Measurements from ENCODE around the gene JAM3. TPM values are rescaled to one million over a fixed set of nuclear protein-coding genes. Genes with fewer than 3 reads are reported as not detected.

Gene JAM3
- polyA plus RNA-seq, 1 donor from 2014 or later = 46.1 TPM

DNA sequence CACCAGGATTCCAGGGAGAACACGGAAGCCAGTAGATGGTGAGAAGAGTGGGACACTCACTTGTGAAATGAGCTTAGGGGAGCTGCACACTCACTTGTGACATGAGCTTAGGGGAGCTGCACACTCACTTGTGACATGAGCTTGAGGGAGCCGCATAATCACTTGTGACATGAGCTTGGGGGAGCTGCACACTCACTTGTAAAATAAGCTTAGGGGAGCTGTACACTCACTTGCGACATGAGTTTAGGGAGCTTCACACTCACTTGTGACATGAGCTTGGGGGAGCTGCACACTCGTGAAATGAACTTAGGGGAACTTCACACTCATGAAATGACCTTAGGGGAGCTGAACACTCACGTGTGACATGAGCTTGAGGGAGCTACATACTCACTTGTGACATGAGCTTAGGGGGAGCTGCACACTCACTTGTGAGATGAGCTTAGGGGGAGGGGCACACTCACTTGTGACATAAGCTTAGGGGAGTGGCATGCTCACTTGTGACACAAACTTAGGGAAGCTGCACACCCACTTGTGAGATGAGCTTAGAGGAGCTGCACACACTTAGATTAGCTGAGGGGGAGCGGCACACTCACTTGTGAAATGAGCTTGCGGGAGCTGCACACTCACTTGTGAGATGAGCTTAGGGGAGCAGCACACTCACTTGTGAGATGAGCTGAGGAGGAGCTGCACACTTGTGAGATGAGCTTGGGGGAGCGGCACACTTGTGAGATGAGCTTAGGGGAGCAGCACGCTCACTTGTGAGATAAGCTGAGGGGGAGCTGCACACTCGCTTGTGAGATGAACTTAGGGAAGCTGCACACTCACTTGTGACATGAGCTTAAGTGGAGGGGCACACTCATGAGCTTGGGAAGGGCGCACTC, 95.9 kb downstream of the JAM3 start:
- no peaks in the 10 kb centered on the region for H3K9me2 ChIP-seq (ENCODE audit: insufficient read depth, low read length)
- H3F3A ChIP-seq (ENCODE audit: insufficient read depth, low read length, poor library complexity, severe bottlenecking) = no peaks in the 10 kb centered on the region
- TF ChIP-seq, protein P1, sequence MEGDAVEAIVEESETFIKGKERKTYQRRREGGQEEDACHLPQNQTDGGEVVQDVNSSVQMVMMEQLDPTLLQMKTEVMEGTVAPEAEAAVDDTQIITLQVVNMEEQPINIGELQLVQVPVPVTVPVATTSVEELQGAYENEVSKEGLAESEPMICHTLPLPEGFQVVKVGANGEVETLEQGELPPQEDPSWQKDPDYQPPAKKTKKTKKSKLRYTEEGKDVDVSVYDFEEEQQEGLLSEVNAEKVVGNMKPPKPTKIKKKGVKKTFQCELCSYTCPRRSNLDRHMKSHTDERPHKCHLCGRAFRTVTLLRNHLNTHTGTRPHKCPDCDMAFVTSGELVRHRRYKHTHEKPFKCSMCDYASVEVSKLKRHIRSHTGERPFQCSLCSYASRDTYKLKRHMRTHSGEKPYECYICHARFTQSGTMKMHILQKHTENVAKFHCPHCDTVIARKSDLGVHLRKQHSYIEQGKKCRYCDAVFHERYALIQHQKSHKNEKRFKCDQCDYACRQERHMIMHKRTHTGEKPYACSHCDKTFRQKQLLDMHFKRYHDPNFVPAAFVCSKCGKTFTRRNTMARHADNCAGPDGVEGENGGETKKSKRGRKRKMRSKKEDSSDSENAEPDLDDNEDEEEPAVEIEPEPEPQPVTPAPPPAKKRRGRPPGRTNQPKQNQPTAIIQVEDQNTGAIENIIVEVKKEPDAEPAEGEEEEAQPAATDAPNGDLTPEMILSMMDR (IDR thresholded peaks at IDR 0.05; ENCODE audit: poor library complexity, severe bottlenecking) = no peak
- TF ChIP-seq EP300 (conservative IDR thresholded peaks at IDR 0.05; ENCODE audit: poor library complexity, severe bottlenecking) = no peak
- TF ChIP-seq REST (IDR thresholded peaks at IDR 0.05; ENCODE audit: borderline replicate concordance) = no peak
- TF ChIP-seq SMC3 (conservative IDR thresholded peaks at IDR 0.05; ENCODE audit: poor library complexity) = no peak
- no peak for TF ChIP-seq EZH2 (IDR thresholded peaks at IDR 0.05; ENCODE audit: borderline replicate concordance, insufficient read depth, low read length, poor library complexity, severe bottlenecking)
- TF ChIP-seq POLR2AphosphoS5 (IDR thresholded peaks at IDR 0.05) = no peak
- no peak for TF ChIP-seq TAF1 (IDR thresholded peaks at IDR 0.05; ENCODE audit: low read depth)
- no peak for TF ChIP-seq MXI1 (conservative IDR thresholded peaks at IDR 0.05; ENCODE audit: poor library complexity, severe bottlenecking)
- TF ChIP-seq RAD21 (conservative IDR thresholded peaks at IDR 0.05) = no peak
- peaks cover 10% of the 10 kb centered on the region for H3K9me3 ChIP-seq (ENCODE audit: low read length)
- H3K4me2 ChIP-seq (ENCODE audit: low read length) = no peak overlapping the region
- H3K4me3 ChIP-seq (ENCODE audit: low read length) = no peak overlapping the region
- H4K20me1 ChIP-seq (ENCODE audit: insufficient read depth) = no peaks in the 10 kb centered on the region
- H3K27me3 ChIP-seq (ENCODE audit: insufficient read depth, low read depth, low read length) = no peaks in the 10 kb centered on the region
- no peak overlapping the region for H2AFZ ChIP-seq (ENCODE audit: low read depth, low read length)
- no peaks in the 10 kb centered on the region for H3K79me2 ChIP-seq (replicated peaks; ENCODE audit: insufficient read depth, low read length)
- H3K36me3 ChIP-seq (ENCODE audit: insufficient read depth, low read length) = peaks cover 30% of the 10 kb centered on the region
- no peak overlapping the region for H3K27ac ChIP-seq (ENCODE audit: low read length)
- H3K9ac ChIP-seq (ENCODE audit: low read length) = no peak overlapping the region

GRCh38 chr11:134170177-134170918, 101.5 kb downstream of the JAM3 start:
- no peaks in the 10 kb centered on the region for H3K9me3 ChIP-seq (ENCODE audit: low read length)
- H3K36me3 ChIP-seq (ENCODE audit: insufficient read depth, low read length) = peaks cover 9% of the 10 kb centered on the region

More at GRCh38 chr11:134170177-134170918, 101.5 kb downstream of the JAM3 start:
- Histone ChIP-seq H3K27ac (ENCODE audit: low read length) (no peak overlapping the region), H3K4me2 (ENCODE audit: low read length) (no peak overlapping the region), H3K9ac (ENCODE audit: low read length) (no peak overlapping the region), H3F3A (ENCODE audit: insufficient read depth, low read length, poor library complexity, severe bottlenecking) (no peaks in the 10 kb centered on the region), H3K4me3 (ENCODE audit: low read length) (no peak overlapping the region), H3K79me2 (replicated peaks; ENCODE audit: insufficient read depth, low read length) (no peaks in the 10 kb centered on the region), H2AFZ (ENCODE audit: low read depth, low read length) (no peak overlapping the region), H4K20me1 (ENCODE audit: insufficient read depth) (no peaks in the 10 kb centered on the region), H3K9me2 (ENCODE audit: insufficient read depth, low read length) (no peaks in the 10 kb centered on the region), H3K27me3 (ENCODE audit: insufficient read depth, low read depth, low read length) (no peaks in the 10 kb centered on the region)
- TF ChIP-seq EZH2 (IDR thresholded peaks at IDR 0.05; ENCODE audit: borderline replicate concordance, insufficient read depth, low read length, poor library complexity, severe bottlenecking) (no peak), MXI1 (conservative IDR thresholded peaks at IDR 0.05; ENCODE audit: poor library complexity, severe bottlenecking) (no peak), RAD21 (conservative IDR thresholded peaks at IDR 0.05) (no peak), TAF1 (IDR thresholded peaks at IDR 0.05; ENCODE audit: low read depth) (no peak), SMC3 (conservative IDR thresholded peaks at IDR 0.05; ENCODE audit: poor library complexity) (no peak), EP300 (conservative IDR thresholded peaks at IDR 0.05; ENCODE audit: poor library complexity, severe bottlenecking) (no peak), POLR2AphosphoS5 (IDR thresholded peaks at IDR 0.05) (no peak), REST (IDR thresholded peaks at IDR 0.05; ENCODE audit: borderline replicate concordance) (no peak)
- TF ChIP-seq, protein P1 (IDR thresholded peaks at IDR 0.05; ENCODE audit: poor library complexity, severe bottlenecking) = no peak
